GM23338 (cell line): ENCODE results near the gene CD14. TPM values are rescaled to one million over a fixed set of nuclear protein-coding genes. Genes with fewer than 3 reads are reported as not detected.
"Not testable (repeated sequence)": the region's sequence is repeated elsewhere in the genome, so short reads cannot be mapped to it uniquely, and the experiment has no call there.

ENCODE experiments used
- ATAC-seq: fragments of 200-7000 bp; cut with Tn5 transposase; 3 replicates; pipeline ENCODE4 v1.9.1; 2020
- DNase-seq: peaks from one replicate; pipeline ENCODE4 v3.0.0-alpha.2; 2015; ENCODE audit warnings: low spot score
- H2AFZ ChIP-seq: fragments of 200-600 bp; sonication (generic); 2 replicates; pipeline ENCODE4 v1.8.0; 2016; ENCODE audit warnings: antibody characterized with exemption, mild to moderate bottlenecking, moderate library complexity
- H3F3A ChIP-seq: fragments of 200-600 bp; sonication (generic); replicated peaks from 2 replicates; pipeline ENCODE4 v1.8.0; 2017; ENCODE audit warnings: antibody characterized with exemption, mixed run types, low read depth
- H3K27ac ChIP-seq: fragments of 200-600 bp; sonication (generic); 2 replicates; pipeline ENCODE4 v1.6.1; 2016; ENCODE audit warnings: low read depth
- H3K27me3 ChIP-seq: fragments of 200-600 bp; sonication (generic); 2 replicates; pipeline ENCODE4 v1.8.0; 2016; ENCODE audit warnings: mild to moderate bottlenecking, mixed run types, moderate library complexity; ENCODE audit not compliant: insufficient read depth
- H3K36me3 ChIP-seq: fragments of 200-600 bp; sonication (generic); 2 replicates; pipeline ENCODE4 v1.8.0; 2016; ENCODE audit warnings: mild to moderate bottlenecking; ENCODE audit not compliant: insufficient read depth
- H3K4me1 ChIP-seq: fragments of 200-600 bp; sonication (generic); 2 replicates; pipeline ENCODE4 v1.8.0; 2016; ENCODE audit warnings: mild to moderate bottlenecking, moderate library complexity; ENCODE audit not compliant: insufficient read depth
- H3K4me2 ChIP-seq: fragments of 200-600 bp; sonication (generic); 2 replicates; pipeline ENCODE4 v1.7.1; 2017; ENCODE audit warnings: mixed run types
- H3K4me3 ChIP-seq: fragments of 200-600 bp; sonication (generic); 2 replicates; pipeline ENCODE4 v1.6.1; 2016; ENCODE audit warnings: mixed run types
- H3K79me2 ChIP-seq: fragments of 200-600 bp; sonication (generic); replicated peaks from 2 replicates; pipeline ENCODE4 v1.8.0; 2017; ENCODE audit warnings: mild to moderate bottlenecking; ENCODE audit not compliant: insufficient read depth
- H3K9me2 ChIP-seq: fragments of 200-600 bp; sonication (generic); 2 replicates; pipeline ENCODE4 v1.8.0; 2017; ENCODE audit not compliant: insufficient read depth
- H4K20me1 ChIP-seq: fragments of 200-600 bp; sonication (generic); replicated peaks from 2 replicates; pipeline ENCODE4 v1.8.0; 2017; ENCODE audit warnings: mild to moderate bottlenecking; ENCODE audit not compliant: insufficient read depth
- H3K27ac Mint-ChIP-seq: 2 replicates; pipeline ENCODE4 v1.8.0; 2020; ENCODE audit warnings: inconsistent platforms, mild to moderate bottlenecking, moderate library complexity, mixed read lengths
- H3K27me3 Mint-ChIP-seq: 3 replicates; pipeline ENCODE4 v1.8.0; 2022; ENCODE audit warnings: low read depth, mild to moderate bottlenecking, moderate library complexity, mixed read lengths, inconsistent platforms; ENCODE audit not compliant: insufficient read depth, poor library complexity
- H3K36me3 Mint-ChIP-seq: 3 replicates; pipeline ENCODE4 v1.8.0; 2021; ENCODE audit warnings: low read depth, mild to moderate bottlenecking, inconsistent platforms, moderate library complexity, mixed read lengths
- H3K4me1 Mint-ChIP-seq: 3 replicates; pipeline ENCODE4 v1.8.0; 2020; ENCODE audit warnings: mild to moderate bottlenecking, inconsistent platforms, mixed read lengths
- H3K4me3 Mint-ChIP-seq: 3 replicates; pipeline ENCODE4 v1.8.0; 2021; ENCODE audit warnings: moderate library complexity, mild to moderate bottlenecking, inconsistent platforms, mixed read lengths
- H3K9me3 Mint-ChIP-seq: 3 replicates; pipeline ENCODE4 v1.8.0; 2020; ENCODE audit warnings: moderate library complexity, mild to moderate bottlenecking, inconsistent platforms, mixed read lengths
- NANOG ChIP-seq: IDR thresholded peaks from 2 replicates; pipeline ENCODE4 v1.6.1; 2016; ENCODE audit warnings: antibody characterized with exemption, borderline replicate concordance
- POLR2AphosphoS5 ChIP-seq: IDR thresholded peaks from 2 replicates; pipeline ENCODE4 v1.6.1; 2016; ENCODE audit warnings: antibody characterized with exemption, low read depth
- ZNF114 ChIP-seq: fragments of 250-450 bp; sonication (Bioruptor Pico); IDR thresholded peaks from 2 replicates; pipeline ENCODE4 v1.5.0; 2020; ENCODE audit warnings: mild to moderate bottlenecking, moderate library complexity
- polyA plus RNA-seq: library from polyadenylated mRNA; unstranded; fragments of >200 nt; fragmentation: Nextera tagmentation; extraction: Ambion mirVana; gene quantifications from 2 replicates; pipeline ENCODE4 v1.2.1, GENCODE V29; 2016
- total RNA-seq: library from RNA; depleted of rRNA; stranded (reverse); fragments of >200 nt; shearing (Covaris generic); gene quantifications from 2 replicates; pipeline ENCODE4 v1.2.3, GENCODE V29; 2014
- TF ChIP-seq, protein P1 (sequence below), 2 experiments: fragments of 200-600 bp in 1 of 2; sonication (generic) in 1 of 2; conservative IDR thresholded peaks; 2 replicates each; pipeline versions ENCODE4 v1.5.1 to v1.6.1; 2016 to 2017; ENCODE audit warnings: antibody characterized with exemption in 2 of 2, low read depth in 2 of 2, mild to moderate bottlenecking in 2 of 2, moderate library complexity in 1 of 2
- TF ChIP-seq, protein P2 (sequence below): fragments of 250-450 bp; sonication (Bioruptor Pico); IDR thresholded peaks from 2 replicates; pipeline ENCODE4 v1.5.0; 2020; ENCODE audit warnings: mild to moderate bottlenecking, moderate library complexity
- TF ChIP-seq, protein P3 (sequence below): IDR thresholded peaks from 2 replicates; pipeline ENCODE4 v1.6.1; 2016; ENCODE audit warnings: antibody characterized with exemption

Gene CD14
- total and polyA plus RNA-seq, 2 experiments from 2014 or later: not detected

DNA sequence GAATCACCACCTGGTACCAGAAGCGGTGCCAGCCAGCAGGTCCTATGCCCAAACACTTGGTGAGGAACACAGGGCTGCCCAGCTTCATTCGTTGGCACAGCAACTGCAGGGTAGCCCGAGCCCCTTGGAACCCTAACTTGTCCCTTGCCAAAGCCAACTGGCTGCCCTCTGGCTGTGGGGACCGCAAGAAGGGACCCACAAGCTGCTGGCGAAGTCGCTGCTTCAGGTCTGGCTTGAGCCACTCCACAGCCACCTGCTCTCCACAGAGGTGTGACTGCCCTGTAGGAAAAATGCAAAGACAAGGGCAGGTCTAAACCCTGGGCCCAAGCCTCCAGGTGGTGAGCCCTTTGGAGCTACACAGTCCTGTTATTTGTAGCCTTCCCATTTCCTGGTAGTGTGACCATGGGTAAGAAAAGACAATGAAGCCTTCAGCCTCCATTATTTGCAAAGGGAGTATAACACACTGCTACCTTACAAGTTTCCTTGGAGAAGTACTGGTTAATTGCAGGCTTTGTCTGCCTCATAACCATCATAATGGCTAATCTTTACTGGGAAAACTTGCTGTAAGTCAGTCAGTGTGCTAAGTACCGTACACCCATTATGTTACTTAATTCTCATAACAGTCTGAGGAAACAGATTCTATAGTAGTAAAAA, 38.6 kb upstream of the CD14 start:
- H2AFZ ChIP-seq: no peak overlapping the region
- ATAC-seq (peak; percentile 3; the same call in 2 of the 3 replicates), DNase-seq (peak; percentile 31)
- peak overlapping the region; percentile 71 for H3K4me2 ChIP-seq
- no peak overlapping the region for H3K27ac ChIP-seq
- peaks cover 9% of the 10 kb centered on the region for H3K4me1 Mint-ChIP-seq
- H3K27me3 ChIP-seq: no peaks in the 10 kb centered on the region
- H3K9me2 ChIP-seq: no peaks in the 10 kb centered on the region
- peak overlapping the region; percentile 57 for H3K4me3 ChIP-seq
- no peak overlapping the region for H3K27ac Mint-ChIP-seq
- H3K27me3 Mint-ChIP-seq: peaks cover 9% of the 10 kb centered on the region
- H3K79me2 ChIP-seq: peaks cover 7% of the 10 kb centered on the region
- no peaks in the 10 kb centered on the region for H3K9me3 Mint-ChIP-seq
- peaks cover 14% of the 10 kb centered on the region; the same call in 1 of the 2 replicates for H3F3A ChIP-seq
- TF ChIP-seq ZNF114 (CRISPR knock-in tag) (no peak), NANOG (peak; percentile 41; the same call in 1 of the 2 replicates), POLR2AphosphoS5 (peak; percentile 4; the same call in 1 of the 2 replicates)
- TF ChIP-seq, protein P1, sequence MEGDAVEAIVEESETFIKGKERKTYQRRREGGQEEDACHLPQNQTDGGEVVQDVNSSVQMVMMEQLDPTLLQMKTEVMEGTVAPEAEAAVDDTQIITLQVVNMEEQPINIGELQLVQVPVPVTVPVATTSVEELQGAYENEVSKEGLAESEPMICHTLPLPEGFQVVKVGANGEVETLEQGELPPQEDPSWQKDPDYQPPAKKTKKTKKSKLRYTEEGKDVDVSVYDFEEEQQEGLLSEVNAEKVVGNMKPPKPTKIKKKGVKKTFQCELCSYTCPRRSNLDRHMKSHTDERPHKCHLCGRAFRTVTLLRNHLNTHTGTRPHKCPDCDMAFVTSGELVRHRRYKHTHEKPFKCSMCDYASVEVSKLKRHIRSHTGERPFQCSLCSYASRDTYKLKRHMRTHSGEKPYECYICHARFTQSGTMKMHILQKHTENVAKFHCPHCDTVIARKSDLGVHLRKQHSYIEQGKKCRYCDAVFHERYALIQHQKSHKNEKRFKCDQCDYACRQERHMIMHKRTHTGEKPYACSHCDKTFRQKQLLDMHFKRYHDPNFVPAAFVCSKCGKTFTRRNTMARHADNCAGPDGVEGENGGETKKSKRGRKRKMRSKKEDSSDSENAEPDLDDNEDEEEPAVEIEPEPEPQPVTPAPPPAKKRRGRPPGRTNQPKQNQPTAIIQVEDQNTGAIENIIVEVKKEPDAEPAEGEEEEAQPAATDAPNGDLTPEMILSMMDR (conservative IDR thresholded peaks at IDR 0.05; ENCODE audit: low read depth in 2 of 2): no peak
- TF ChIP-seq, protein P2, sequence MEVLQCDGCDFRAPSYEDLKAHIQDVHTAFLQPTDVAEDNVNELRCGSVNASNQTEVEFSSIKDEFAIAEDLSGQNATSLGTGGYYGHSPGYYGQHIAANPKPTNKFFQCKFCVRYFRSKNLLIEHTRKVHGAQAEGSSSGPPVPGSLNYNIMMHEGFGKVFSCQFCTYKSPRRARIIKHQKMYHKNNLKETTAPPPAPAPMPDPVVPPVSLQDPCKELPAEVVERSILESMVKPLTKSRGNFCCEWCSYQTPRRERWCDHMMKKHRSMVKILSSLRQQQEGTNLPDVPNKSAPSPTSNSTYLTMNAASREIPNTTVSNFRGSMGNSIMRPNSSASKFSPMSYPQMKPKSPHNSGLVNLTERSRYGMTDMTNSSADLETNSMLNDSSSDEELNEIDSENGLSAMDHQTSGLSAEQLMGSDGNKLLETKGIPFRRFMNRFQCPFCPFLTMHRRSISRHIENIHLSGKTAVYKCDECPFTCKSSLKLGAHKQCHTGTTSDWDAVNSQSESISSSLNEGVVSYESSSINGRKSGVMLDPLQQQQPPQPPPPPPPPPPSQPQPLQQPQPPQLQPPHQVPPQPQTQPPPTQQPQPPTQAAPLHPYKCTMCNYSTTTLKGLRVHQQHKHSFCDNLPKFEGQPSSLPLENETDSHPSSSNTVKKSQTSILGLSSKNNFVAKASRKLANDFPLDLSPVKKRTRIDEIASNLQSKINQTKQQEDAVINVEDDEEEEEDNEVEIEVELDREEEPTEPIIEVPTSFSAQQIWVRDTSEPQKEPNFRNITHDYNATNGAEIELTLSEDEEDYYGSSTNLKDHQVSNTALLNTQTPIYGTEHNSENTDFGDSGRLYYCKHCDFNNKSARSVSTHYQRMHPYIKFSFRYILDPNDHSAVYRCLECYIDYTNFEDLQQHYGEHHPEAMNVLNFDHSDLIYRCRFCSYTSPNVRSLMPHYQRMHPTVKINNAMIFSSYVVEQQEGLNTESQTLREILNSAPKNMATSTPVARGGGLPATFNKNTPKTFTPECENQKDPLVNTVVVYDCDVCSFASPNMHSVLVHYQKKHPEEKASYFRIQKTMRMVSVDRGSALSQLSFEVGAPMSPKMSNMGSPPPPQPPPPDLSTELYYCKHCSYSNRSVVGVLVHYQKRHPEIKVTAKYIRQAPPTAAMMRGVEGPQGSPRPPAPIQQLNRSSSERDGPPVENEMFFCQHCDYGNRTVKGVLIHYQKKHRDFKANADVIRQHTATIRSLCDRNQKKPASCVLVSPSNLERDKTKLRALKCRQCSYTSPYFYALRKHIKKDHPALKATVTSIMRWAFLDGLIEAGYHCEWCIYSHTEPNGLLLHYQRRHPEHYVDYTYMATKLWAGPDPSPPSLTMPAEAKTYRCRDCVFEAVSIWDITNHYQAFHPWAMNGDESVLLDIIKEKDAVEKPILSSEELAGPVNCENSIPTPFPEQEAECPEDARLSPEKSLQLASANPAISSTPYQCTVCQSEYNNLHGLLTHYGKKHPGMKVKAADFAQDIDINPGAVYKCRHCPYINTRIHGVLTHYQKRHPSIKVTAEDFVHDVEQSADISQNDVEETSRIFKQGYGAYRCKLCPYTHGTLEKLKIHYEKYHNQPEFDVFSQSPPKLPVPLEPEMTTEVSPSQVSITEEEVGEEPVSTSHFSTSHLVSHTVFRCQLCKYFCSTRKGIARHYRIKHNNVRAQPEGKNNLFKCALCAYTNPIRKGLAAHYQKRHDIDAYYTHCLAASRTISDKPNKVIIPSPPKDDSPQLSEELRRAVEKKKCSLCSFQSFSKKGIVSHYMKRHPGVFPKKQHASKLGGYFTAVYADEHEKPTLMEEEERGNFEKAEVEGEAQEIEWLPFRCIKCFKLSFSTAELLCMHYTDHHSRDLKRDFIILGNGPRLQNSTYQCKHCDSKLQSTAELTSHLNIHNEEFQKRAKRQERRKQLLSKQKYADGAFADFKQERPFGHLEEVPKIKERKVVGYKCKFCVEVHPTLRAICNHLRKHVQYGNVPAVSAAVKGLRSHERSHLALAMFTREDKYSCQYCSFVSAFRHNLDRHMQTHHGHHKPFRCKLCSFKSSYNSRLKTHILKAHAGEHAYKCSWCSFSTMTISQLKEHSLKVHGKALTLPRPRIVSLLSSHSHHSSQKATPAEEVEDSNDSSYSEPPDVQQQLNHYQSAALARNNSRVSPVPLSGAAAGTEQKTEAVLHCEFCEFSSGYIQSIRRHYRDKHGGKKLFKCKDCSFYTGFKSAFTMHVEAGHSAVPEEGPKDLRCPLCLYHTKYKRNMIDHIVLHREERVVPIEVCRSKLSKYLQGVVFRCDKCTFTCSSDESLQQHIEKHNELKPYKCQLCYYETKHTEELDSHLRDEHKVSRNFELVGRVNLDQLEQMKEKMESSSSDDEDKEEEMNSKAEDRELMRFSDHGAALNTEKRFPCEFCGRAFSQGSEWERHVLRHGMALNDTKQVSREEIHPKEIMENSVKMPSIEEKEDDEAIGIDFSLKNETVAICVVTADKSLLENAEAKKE: no peak
- TF ChIP-seq, protein P3, sequence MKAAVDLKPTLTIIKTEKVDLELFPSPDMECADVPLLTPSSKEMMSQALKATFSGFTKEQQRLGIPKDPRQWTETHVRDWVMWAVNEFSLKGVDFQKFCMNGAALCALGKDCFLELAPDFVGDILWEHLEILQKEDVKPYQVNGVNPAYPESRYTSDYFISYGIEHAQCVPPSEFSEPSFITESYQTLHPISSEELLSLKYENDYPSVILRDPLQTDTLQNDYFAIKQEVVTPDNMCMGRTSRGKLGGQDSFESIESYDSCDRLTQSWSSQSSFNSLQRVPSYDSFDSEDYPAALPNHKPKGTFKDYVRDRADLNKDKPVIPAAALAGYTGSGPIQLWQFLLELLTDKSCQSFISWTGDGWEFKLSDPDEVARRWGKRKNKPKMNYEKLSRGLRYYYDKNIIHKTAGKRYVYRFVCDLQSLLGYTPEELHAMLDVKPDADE: no peak
- H4K20me1 ChIP-seq: no peaks in the 10 kb centered on the region
- H3K36me3 ChIP-seq: peaks cover 14% of the 10 kb centered on the region; the same call in 1 of the 2 replicates
- H3K4me1 ChIP-seq: peaks cover 6% of the 10 kb centered on the region
- peak overlapping the region; percentile 47 for H3K4me3 Mint-ChIP-seq
- peaks cover 76% of the 10 kb centered on the region for H3K36me3 Mint-ChIP-seq

DNA sequence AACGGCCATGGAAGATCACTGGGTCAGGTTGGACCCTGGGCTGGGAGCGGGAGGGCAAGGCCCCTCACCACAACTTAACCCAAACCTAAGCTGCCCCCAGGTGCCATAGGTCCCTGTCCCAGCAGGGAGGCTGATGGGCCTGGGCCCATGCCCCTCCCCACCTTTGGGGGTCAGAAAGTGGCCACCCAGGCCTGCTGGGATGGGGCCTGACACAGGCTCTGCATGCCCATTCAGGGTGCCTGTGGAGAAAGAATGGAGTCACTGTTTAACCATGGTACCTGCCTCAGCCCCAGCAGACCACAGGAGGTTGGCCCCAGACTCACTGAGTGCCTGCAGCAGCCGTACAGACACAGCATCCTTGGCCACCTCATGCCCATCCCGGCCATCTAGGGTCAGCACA, 38.1 kb upstream of the CD14 start:
- peaks cover 14% of the 10 kb centered on the region; the same call in 1 of the 2 replicates for H3K36me3 ChIP-seq
- H3K9me2 ChIP-seq, H2AFZ ChIP-seq, H3K9me3 Mint-ChIP-seq, H3K4me3 ChIP-seq, H3K27ac ChIP-seq, H3K27ac Mint-ChIP-seq, H3K4me3 Mint-ChIP-seq, H4K20me1 ChIP-seq, DNase-seq, H3K4me2 ChIP-seq, ATAC-seq, H3K4me1 ChIP-seq, H3K27me3 ChIP-seq: not testable (repeated sequence)
- peaks cover 13% of the 10 kb centered on the region for H3K79me2 ChIP-seq
- peaks cover 14% of the 10 kb centered on the region; the same call in 1 of the 2 replicates for H3F3A ChIP-seq
- Mint-ChIP-seq H3K4me1 (peaks cover 13% of the 10 kb centered on the region), H3K27me3 (peaks cover 11% of the 10 kb centered on the region), H3K36me3 (peaks cover 74% of the 10 kb centered on the region)
